Osteocyte (in vitro differentiated cells): ENCODE results near the gene CTNNB1. TPM values are rescaled to one million over a fixed set of nuclear protein-coding genes. Genes with fewer than 3 reads are reported as not detected.

Experiments used
- DNase-seq: peaks from one replicate; pipeline ENCODE4 v3.0.0; 2021; ENCODE audit warnings: mixed read lengths; ENCODE audit not compliant: unreplicated experiment; ENCODE audit errors: extremely low spot score
- H3K27ac Mint-ChIP-seq: one replicate; pipeline ENCODE4 v1.8.0; 2021; ENCODE audit warnings: mild to moderate bottlenecking, mixed read lengths; ENCODE audit not compliant: unreplicated experiment
- H3K27me3 Mint-ChIP-seq: one replicate; pipeline ENCODE4 v1.8.0; 2021; ENCODE audit warnings: mixed read lengths; ENCODE audit not compliant: unreplicated experiment
- H3K36me3 Mint-ChIP-seq: one replicate; pipeline ENCODE4 v1.8.0; 2021; ENCODE audit warnings: mixed read lengths; ENCODE audit not compliant: unreplicated experiment
- H3K4me1 Mint-ChIP-seq: one replicate; pipeline ENCODE4 v1.8.0; 2021; ENCODE audit warnings: mixed read lengths; ENCODE audit not compliant: unreplicated experiment
- H3K4me3 Mint-ChIP-seq: one replicate; pipeline ENCODE4 v1.8.0; 2021; ENCODE audit warnings: mild to moderate bottlenecking, moderate library complexity, mixed read lengths; ENCODE audit not compliant: unreplicated experiment
- H3K9me3 Mint-ChIP-seq: one replicate; pipeline ENCODE4 v1.8.0; 2021; ENCODE audit warnings: mixed read lengths; ENCODE audit not compliant: unreplicated experiment
- CTCF ChIP-seq: fragments of 200-600 bp; sonication (generic); IDR thresholded peaks from 2 replicates; pipeline ENCODE4 v1.5.0; 2021; ENCODE audit warnings: antibody characterized with exemption, mild to moderate bottlenecking, moderate library complexity
- total RNA-seq: library from RNA; stranded (reverse); gene quantifications from 2 replicates; pipeline ENCODE4 v1.2.1, GENCODE V29; 2021

The CTNNB1 gene
- total RNA-seq, 1 donor from 2014 or later, result 339 TPM

GRCh38 chr3:41202834-41203345, 3.6 kb downstream of the CTNNB1 start:
- peak overlapping the region; percentile 87 for H3K4me3 Mint-ChIP-seq
- no peaks in the 10 kb centered on the region for H3K9me3 Mint-ChIP-seq
- H3K36me3 Mint-ChIP-seq, result no peaks in the 10 kb centered on the region
- peaks cover 2% of the 10 kb centered on the region for H3K27me3 Mint-ChIP-seq
- TF ChIP-seq CTCF, result peak; percentile 55
- peak overlapping the region; percentile 19 for H3K27ac Mint-ChIP-seq
- peaks cover 62% of the 10 kb centered on the region for H3K4me1 Mint-ChIP-seq
- no peak for DNase-seq

- H3K4me3 Mint-ChIP-seq, result no peak overlapping the region
- H3K9me3 Mint-ChIP-seq, result no peaks in the 10 kb centered on the region
- H3K27me3 Mint-ChIP-seq, result no peaks in the 10 kb centered on the region
- no peak for DNase-seq
- no peaks in the 10 kb centered on the region for H3K36me3 Mint-ChIP-seq
- TF ChIP-seq CTCF, result no peak
- H3K4me1 Mint-ChIP-seq, result peaks cover 69% of the 10 kb centered on the region
- H3K27ac Mint-ChIP-seq, result no peak overlapping the region
Observed at GRCh38 chr3:41204369-41204768, 5.1 kb downstream of the CTNNB1 start.

- H3K27me3 Mint-ChIP-seq, result no peaks in the 10 kb centered on the region
- DNase-seq, result no peak
- no peaks in the 10 kb centered on the region for H3K9me3 Mint-ChIP-seq
- TF ChIP-seq CTCF, result no peak
- H3K36me3 Mint-ChIP-seq, result no peaks in the 10 kb centered on the region
- no peak overlapping the region for H3K4me3 Mint-ChIP-seq
- peaks cover 69% of the 10 kb centered on the region for H3K4me1 Mint-ChIP-seq
- H3K27ac Mint-ChIP-seq, result no peak overlapping the region
Observed at GRCh38 chr3:41205591-41205990, 6.3 kb downstream of the CTNNB1 start.

- no peak for DNase-seq
- no peak for TF ChIP-seq CTCF
- no peaks in the 10 kb centered on the region for H3K9me3 Mint-ChIP-seq
- H3K27ac Mint-ChIP-seq, result no peak overlapping the region
- peaks cover 51% of the 10 kb centered on the region for H3K4me1 Mint-ChIP-seq
- H3K4me3 Mint-ChIP-seq, result no peak overlapping the region
- no peaks in the 10 kb centered on the region for H3K27me3 Mint-ChIP-seq
- peaks cover 2% of the 10 kb centered on the region for H3K36me3 Mint-ChIP-seq
Observed at GRCh38 chr3:41207355-41207754, 8.1 kb downstream of the CTNNB1 start.

GRCh38 chr3:41208507-41209220, 9.4 kb downstream of the CTNNB1 start:
- no peak for DNase-seq
- no peak overlapping the region for H3K27ac Mint-ChIP-seq
- H3K36me3 Mint-ChIP-seq, result peaks cover 2% of the 10 kb centered on the region

More at GRCh38 chr3:41208507-41209220, 9.4 kb downstream of the CTNNB1 start:
- H3K4me1 Mint-ChIP-seq, result peaks cover 47% of the 10 kb centered on the region
- H3K4me3 Mint-ChIP-seq, result no peak overlapping the region
- no peaks in the 10 kb centered on the region for H3K27me3 Mint-ChIP-seq
- H3K9me3 Mint-ChIP-seq, result no peaks in the 10 kb centered on the region
- TF ChIP-seq CTCF, result no peak
